ENCODE results near the gene RAB36.

The RAB36 gene

GRCh38 chr22:23211622-23212021, 66.3 kb downstream of the RAB36 start:
- DNase-seq, result no peak

- no peak for DNase-seq
Measured at GRCh38 chr22:23212061-23213021, 67.1 kb downstream of the RAB36 start.

GRCh38 chr22:23213022-23213555, 67.8 kb downstream of the RAB36 start:
- no peak for DNase-seq

- no peak for DNase-seq
Measured at GRCh38 chr22:23213581-23214334, 68.5 kb downstream of the RAB36 start.

Measured in activated CD8-positive, alpha-beta memory T cell treated with anti-CD3 and anti-CD28 coated beads for 24 hours (primary cell).